Right lobe of liver (tissue), 6 donors: Measurements from ENCODE around the gene AOAH. TPM values are rescaled to one million over a fixed set of nuclear protein-coding genes. Genes with fewer than 3 reads are reported as not detected.

Experiments
- ATAC-seq, 4 donors: fragments of 200-7000 bp; cut with Tn5 transposase; one replicate each; pipeline ENCODE4 v1.9.1; 2020; ENCODE audit warnings: mild to moderate bottlenecking in 4 of 4, moderate library complexity in 4 of 4
- DNase-seq, 3 donors: peaks; one replicate each; pipeline ENCODE4 v3.0.0-alpha.2; 2020
- H3K27ac ChIP-seq, 3 donors: fragments of 200-600 bp; one replicate each; pipeline ENCODE4 v1.8.0; 2022
- H3K27me3 ChIP-seq, 2 donors: fragments of 200-600 bp; one replicate each; pipeline ENCODE4 v1.8.0; 2022
- H3K36me3 ChIP-seq, 4 donors: fragments of 200-600 bp; sonication (generic) in 1 of 4; one replicate each; pipeline versions ENCODE4 v1.5.1 to v1.8.0; 2017 to 2022; ENCODE audit warnings: control low read depth in 1 of 4
- H3K4me1 ChIP-seq, 4 donors: fragments of 200-600 bp; sonication (generic) in 1 of 4; one replicate each; pipeline versions ENCODE4 v1.5.1 to v1.8.0; 2017 to 2022; ENCODE audit warnings: control low read depth in 1 of 4
- H3K4me3 ChIP-seq, 3 donors: fragments of 200-600 bp; one replicate each; pipeline ENCODE4 v1.8.0; 2022
- H3K9me3 ChIP-seq, 4 donors: fragments of 200-600 bp; sonication (generic) in 1 of 4; one replicate each; pipeline versions ENCODE4 v1.5.1 to v1.8.0; 2017 to 2022; ENCODE audit warnings: control low read depth in 1 of 4
- CTCF ChIP-seq, 4 donors: fragments of 200-600 bp in 3 of 4; fragments of 450-650 bp in 1 of 4; IDR thresholded peaks; one replicate each; pipeline versions ENCODE4 v1.5.1 to v1.8.0; 2016 to 2022; ENCODE audit warnings: antibody characterized with exemption in 4 of 4, mild to moderate bottlenecking in 2 of 4
- POLR2A ChIP-seq: fragments of 450-650 bp; IDR thresholded peaks from one replicate; pipeline ENCODE4 v1.6.1; 2017; ENCODE audit warnings: antibody characterized with exemption, mild to moderate bottlenecking
- WGBS: methylation state at CpG from one replicate; pipeline ENCODE4 v1.1.6; 2018; ENCODE audit warnings: low coverage, low lambda C conversion rate; ENCODE audit not compliant: insufficient coverage; ENCODE audit errors: missing lambda C conversion rate; 5-methylcytosine and 5-hydroxymethylcytosine counted together
- intact Hi-C, 2 donors: fragments of 100-400 bp; cut with DNase I; formaldehyde crosslinking; loops; one replicate each; pipeline versions ENCODE4 v1.11.2 to v1.14.1; 2022
- total RNA-seq, 6 experiments: library from RNA; depleted of rRNA in 2 of 6; stranded (reverse); fragments of >200 nt in 2 of 6; fragmentation: NEBNext Ultra II Directional in 3 of 6; extraction: Animal tissue kit (Norgen Biotek cat#: 25700) in 3 of 6; gene quantifications; one replicate each; pipeline versions ENCODE4 v1.1.0 to v1.2.4, GENCODE V29; 2016 to 2023
- donor health status: DM: no; HTN: yes; CAD: no.
- donor health status: DM: no; HTN: no; CAD: no.
- donor health status: DM: no; HTN: no; CAD: no.
- donor health status: DM: no; HTN: yes; CAD: no.
- donor health status: DM: no; HTN: yes; CAD: no.

AOAH gene
- total RNA-seq, 6 experiments from 2014 or later: 2.9 to 11.3 (median 6.4) TPM

- H3K27me3 ChIP-seq: no peaks in the 10 kb centered on the region
- no peaks in the 10 kb centered on the region for H3K36me3 ChIP-seq
- ATAC-seq: no peak
- TF ChIP-seq POLR2A: no peak
- no peak for TF ChIP-seq CTCF (IDR thresholded peaks at IDR 0.05)
- DNase-seq: no peak
- H3K9me3 ChIP-seq: no peaks in the 10 kb centered on the region
- intact Hi-C loops: no loop called here
- WGBS: 39% methylated on average over 4 of the region's 4 CpGs
- H3K4me1 ChIP-seq: no peaks in the 10 kb centered on the region
- no peak overlapping the region for H3K27ac ChIP-seq
- no peak overlapping the region for H3K4me3 ChIP-seq
These were observed 111.2 kb downstream of the AOAH start for GRCh38 chr7:36613031-36613614.

DNA sequence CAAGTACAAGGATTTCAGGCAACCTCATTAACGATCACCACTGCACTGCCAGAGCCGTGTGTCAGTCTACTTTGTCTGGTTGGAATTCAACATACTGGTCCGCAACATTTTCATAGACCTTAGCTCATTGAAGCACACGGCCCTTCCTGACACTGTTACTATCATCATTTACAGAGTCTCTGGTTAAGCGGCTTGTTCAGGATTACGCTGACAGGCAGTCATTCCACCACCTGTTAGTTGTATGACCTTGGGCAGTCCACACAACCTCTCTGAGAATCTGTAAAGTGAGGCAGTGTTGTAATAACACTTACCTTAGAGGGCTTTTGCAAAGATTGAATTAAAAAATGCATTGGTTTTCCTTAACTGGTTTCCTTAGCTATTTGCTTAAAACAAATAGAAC lies 112.6 kb downstream of the AOAH start:
- ATAC-seq (no peak), DNase-seq (no peak)
- Histone ChIP-seq H3K4me1 (no peaks in the 10 kb centered on the region), H3K36me3 (no peaks in the 10 kb centered on the region), H3K27ac (no peak overlapping the region), H3K9me3 (no peaks in the 10 kb centered on the region), H3K27me3 (no peaks in the 10 kb centered on the region), H3K4me3 (no peak overlapping the region)
- TF ChIP-seq CTCF (IDR thresholded peaks at IDR 0.05): no peak
- TF ChIP-seq POLR2A: no peak
- intact Hi-C loops: no loop called here
- 86% methylated on average over 6 of the region's 6 CpGs for WGBS

GRCh38 chr7:36607721-36608095 lies 116.6 kb downstream of the AOAH start:
- no peak overlapping the region for H3K27ac ChIP-seq
- H3K4me1 ChIP-seq: no peaks in the 10 kb centered on the region
- TF ChIP-seq CTCF (IDR thresholded peaks at IDR 0.05): no peak
- no peak for TF ChIP-seq POLR2A
- no peak overlapping the region for H3K4me3 ChIP-seq
- DNase-seq (no peak), ATAC-seq (no peak)
- intact Hi-C loops: no loop called here
- H3K36me3 ChIP-seq: no peaks in the 10 kb centered on the region
- no peaks in the 10 kb centered on the region for H3K9me3 ChIP-seq
- H3K27me3 ChIP-seq: no peaks in the 10 kb centered on the region
- 60% methylated on average over 2 of the region's 3 CpGs for WGBS

GRCh38 chr7:36606976-36607720 lies 117.1 kb downstream of the AOAH start:
- Histone ChIP-seq H3K4me1 (no peaks in the 10 kb centered on the region), H3K4me3 (no peak overlapping the region), H3K27me3 (no peaks in the 10 kb centered on the region), H3K9me3 (no peaks in the 10 kb centered on the region), H3K36me3 (no peaks in the 10 kb centered on the region), H3K27ac (no peak overlapping the region)
- intact Hi-C loops: no loop called here
- TF ChIP-seq POLR2A: no peak
- 85% methylated on average over 4 of the region's 6 CpGs for WGBS
- no peak for ATAC-seq
- DNase-seq: no peak

- Histone ChIP-seq H3K4me3 (no peak overlapping the region), H3K9me3 (no peaks in the 10 kb centered on the region), H3K4me1 (no peaks in the 10 kb centered on the region), H3K27me3 (no peaks in the 10 kb centered on the region), H3K36me3 (no peaks in the 10 kb centered on the region), H3K27ac (no peak overlapping the region)
- intact Hi-C loops: no loop called here
- TF ChIP-seq CTCF (IDR thresholded peaks at IDR 0.05) (no peak), POLR2A (no peak)
- ATAC-seq: no peak
- WGBS: 70% methylated on average over 12 of the region's 12 CpGs
- DNase-seq: no peak
These were observed 117.9 kb downstream of the AOAH start for GRCh38 chr7:36606153-36606975.
